ENCODE data around the gene DNAJC4. TPM values are rescaled to one million over a fixed set of nuclear protein-coding genes. Genes with fewer than 3 reads are reported as not detected.

Gene DNAJC4, protein sequence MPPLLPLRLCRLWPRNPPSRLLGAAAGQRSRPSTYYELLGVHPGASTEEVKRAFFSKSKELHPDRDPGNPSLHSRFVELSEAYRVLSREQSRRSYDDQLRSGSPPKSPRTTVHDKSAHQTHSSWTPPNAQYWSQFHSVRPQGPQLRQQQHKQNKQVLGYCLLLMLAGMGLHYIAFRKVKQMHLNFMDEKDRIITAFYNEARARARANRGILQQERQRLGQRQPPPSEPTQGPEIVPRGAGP
- 10 to 100 TPM; 31.2 to 53.7 TPM for polyA plus RNA-seq

DNA sequence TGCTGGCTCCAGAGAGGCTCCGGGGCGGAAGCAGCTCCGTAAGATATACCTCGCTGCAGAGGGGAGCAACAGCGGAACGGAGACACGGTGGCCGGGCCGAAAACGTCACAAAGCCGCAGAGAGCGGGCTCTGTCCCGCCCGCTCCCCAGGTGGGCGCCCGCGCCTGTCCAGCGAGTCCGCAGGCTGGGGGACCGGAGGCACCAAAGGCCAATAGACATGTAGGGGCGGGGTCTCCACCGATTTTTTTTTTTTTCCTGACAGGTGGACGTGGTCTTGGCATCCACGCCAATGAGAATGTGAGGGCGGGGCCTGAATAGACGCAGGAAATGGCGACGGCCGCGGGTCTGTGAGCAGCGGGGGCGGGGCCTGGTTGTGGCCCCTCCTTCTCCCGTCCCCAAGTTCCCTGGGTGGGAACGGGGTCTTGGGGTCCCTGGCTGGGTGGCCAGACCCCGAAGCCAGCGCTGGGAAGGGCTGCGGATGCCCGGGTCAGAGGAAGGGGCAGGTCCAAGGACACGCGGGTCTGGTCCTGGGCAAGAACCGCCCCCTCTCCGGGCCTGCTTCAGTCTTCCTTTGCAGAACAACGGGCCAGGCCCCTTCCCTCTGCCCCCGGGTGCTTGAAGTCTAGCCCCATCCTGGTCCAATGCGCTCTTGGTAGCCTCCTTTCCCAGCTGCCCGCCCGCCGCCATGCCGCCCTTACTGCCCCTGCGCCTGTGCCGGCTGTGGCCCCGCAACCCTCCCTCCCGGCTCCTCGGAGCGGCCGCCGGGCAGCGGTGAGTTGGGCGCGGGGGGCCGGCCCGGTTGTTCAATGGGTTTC is at the start of gene DNAJC4:
Gene DNAJC4 (plus strand): TSS at position 378 of the 814 bp plus-strand sequence. CDS start 307 bp downstream, at position 685.
- Histone ChIP-seq H3K36me3 (ENCODE audit: control insufficient read depth in 2 of 2, insufficient read depth in 2 of 2, low read length in 1 of 2) (no peaks in the 10 kb centered on the region), H3K4me1 (ENCODE audit: control insufficient read depth in 2 of 2, insufficient read depth in 2 of 2, low read length in 1 of 2) (peaks cover 4 to 34% of the 10 kb centered on the region in 2 donors), H3K27me3 (ENCODE audit: control insufficient read depth in 1 of 2, insufficient read depth in 2 of 2, low read length in 2 of 2) (no peaks in the 10 kb centered on the region), H3K9me3 (ENCODE audit: control insufficient read depth in 2 of 2, insufficient read depth in 1 of 2, low read depth in 1 of 2, low read length in 1 of 2) (no peaks in the 10 kb centered on the region), H3K27ac (ENCODE audit: low read depth in 2 of 2, low read length in 1 of 2) (peak within 1 kb of the TSS; percentile 93 to 95), H3K4me3 (ENCODE audit: low read depth in 1 of 2, low read length in 2 of 2) (peak within 1 kb of the TSS; percentile 58 to 89)
- 0 to 1% methylated on average over 58 to 62 of the region's 62 CpGs for WGBS, 2 donors

DNA sequence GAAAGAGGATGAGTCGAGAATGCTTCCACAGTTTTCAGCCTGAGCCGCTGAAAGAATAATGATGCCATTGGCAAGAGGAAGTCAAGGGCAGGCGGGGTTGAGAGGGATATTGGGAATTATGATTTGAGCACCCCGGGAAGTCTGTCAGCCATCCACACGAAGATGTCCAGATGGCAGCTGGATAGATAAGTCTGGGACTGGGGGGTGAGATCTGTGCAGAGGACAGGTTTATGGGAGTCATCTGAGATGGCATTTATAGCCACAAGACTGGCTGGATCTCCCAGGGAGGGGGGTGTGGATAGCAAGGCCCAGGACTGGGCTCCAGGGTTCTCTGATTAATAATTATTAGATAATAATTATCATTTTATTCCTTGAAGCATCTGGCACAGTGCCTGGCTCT is 49.5 kb upstream of the DNAJC4 start:
- no peaks in the 10 kb centered on the region for H3K36me3 ChIP-seq (ENCODE audit: control insufficient read depth in 2 of 2, insufficient read depth in 2 of 2, low read length in 1 of 2)
- peak overlapping the region in 1 of 2 donors; percentile 47 for H3K27ac ChIP-seq (ENCODE audit: low read depth in 2 of 2, low read length in 1 of 2)
- WGBS, 2 donors = 62 to 72% methylated on average over 5 of the region's 5 CpGs
- no peak overlapping the region for H3K4me3 ChIP-seq (ENCODE audit: low read depth in 1 of 2, low read length in 2 of 2)
- H3K27me3 ChIP-seq (ENCODE audit: control insufficient read depth in 1 of 2, insufficient read depth in 2 of 2, low read length in 2 of 2) = no peaks in the 10 kb centered on the region
- H3K9me3 ChIP-seq (ENCODE audit: control insufficient read depth in 2 of 2, insufficient read depth in 1 of 2, low read depth in 1 of 2, low read length in 1 of 2) = no peaks in the 10 kb centered on the region
- H3K4me1 ChIP-seq (ENCODE audit: control insufficient read depth in 2 of 2, insufficient read depth in 2 of 2, low read length in 1 of 2) = peaks cover 0 to 10% of the 10 kb centered on the region in 2 donors

DNA sequence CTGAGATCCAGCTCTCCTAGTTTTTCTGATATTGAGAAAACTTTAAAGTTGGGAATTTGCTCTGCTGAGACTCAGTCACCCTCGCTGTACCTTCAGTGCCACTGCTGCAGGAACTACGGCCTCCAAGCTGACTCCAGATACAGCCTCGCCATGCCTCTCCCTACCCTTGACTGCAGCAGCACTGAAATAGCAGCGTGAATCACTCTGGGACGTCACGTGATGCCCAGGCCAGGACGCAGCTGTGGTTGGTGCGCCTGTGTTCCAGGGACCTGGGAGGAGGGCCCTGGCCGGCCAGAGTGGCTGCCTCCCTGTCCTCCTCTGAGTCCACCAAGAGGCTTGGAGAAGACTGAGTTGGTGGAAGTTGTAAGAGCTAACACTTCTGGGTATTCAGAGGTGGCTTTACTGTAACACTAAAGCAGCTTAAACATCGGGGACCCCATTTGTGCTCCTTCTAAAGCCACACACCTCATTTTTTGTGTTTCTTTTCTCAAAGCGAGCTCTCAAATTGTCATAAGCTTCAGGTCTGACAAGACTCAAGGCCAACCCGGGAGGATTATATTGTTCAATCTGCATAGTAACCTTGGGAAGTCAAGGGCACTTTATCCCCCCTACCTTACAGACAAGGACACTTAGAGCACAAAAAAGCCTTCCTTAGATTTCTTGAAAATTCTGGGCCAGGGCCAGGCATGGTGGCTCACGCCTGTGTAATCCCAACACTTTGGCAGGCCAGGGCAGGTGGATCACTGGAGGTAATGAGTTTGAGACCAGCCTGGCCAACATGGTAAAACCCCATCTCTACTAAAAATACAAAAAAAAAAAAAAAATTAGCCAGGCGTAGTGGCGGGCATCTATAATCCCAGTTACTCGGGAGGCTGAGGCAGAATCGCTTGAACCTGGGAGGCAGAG is 48.6 kb upstream of the DNAJC4 start:
- Histone ChIP-seq H3K4me1 (ENCODE audit: control insufficient read depth in 2 of 2, insufficient read depth in 2 of 2, low read length in 1 of 2) (peaks cover 0 to 10% of the 10 kb centered on the region in 2 donors), H3K27ac (ENCODE audit: low read depth in 2 of 2, low read length in 1 of 2) (peak overlapping the region; percentile 71 to 74), H3K4me3 (ENCODE audit: low read depth in 1 of 2, low read length in 2 of 2) (no peak overlapping the region), H3K27me3 (ENCODE audit: control insufficient read depth in 1 of 2, insufficient read depth in 2 of 2, low read length in 2 of 2) (no peaks in the 10 kb centered on the region), H3K36me3 (ENCODE audit: control insufficient read depth in 2 of 2, insufficient read depth in 2 of 2, low read length in 1 of 2) (no peaks in the 10 kb centered on the region), H3K9me3 (ENCODE audit: control insufficient read depth in 2 of 2, insufficient read depth in 1 of 2, low read depth in 1 of 2, low read length in 1 of 2) (no peaks in the 10 kb centered on the region)
- 30 to 35% methylated on average over 17 of the region's 17 CpGs for WGBS, 2 donors

DNA sequence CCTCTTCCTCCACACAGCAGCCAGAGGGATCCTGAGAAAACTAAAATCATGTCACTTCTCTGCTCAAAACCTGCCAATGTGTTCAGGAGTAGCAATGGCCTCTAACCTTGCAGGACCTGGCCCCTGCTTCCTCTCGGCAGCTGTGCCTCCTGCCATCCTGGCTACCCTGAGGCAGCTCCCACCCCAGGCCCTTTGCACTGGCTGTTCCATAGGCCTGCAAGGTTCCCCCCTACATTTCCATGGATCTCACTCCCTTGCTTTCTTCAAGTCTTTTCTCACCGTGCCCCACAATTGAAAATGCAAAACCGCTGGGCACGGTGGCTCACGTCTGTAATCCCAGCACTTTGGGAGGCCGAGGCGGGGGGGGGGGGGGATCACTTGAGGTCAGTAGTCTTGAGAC is 46.5 kb upstream of the DNAJC4 start:
- no peaks in the 10 kb centered on the region for H3K27me3 ChIP-seq (ENCODE audit: control insufficient read depth in 1 of 2, insufficient read depth in 2 of 2, low read length in 2 of 2)
- H3K4me1 ChIP-seq (ENCODE audit: control insufficient read depth in 2 of 2, insufficient read depth in 2 of 2, low read length in 1 of 2) = peaks cover 0 to 10% of the 10 kb centered on the region in 2 donors
- H3K27ac ChIP-seq (ENCODE audit: low read depth in 2 of 2, low read length in 1 of 2) = peak overlapping the region in 1 of 2 donors; percentile 33
- no peaks in the 10 kb centered on the region for H3K9me3 ChIP-seq (ENCODE audit: control insufficient read depth in 2 of 2, insufficient read depth in 1 of 2, low read depth in 1 of 2, low read length in 1 of 2)
- H3K36me3 ChIP-seq (ENCODE audit: control insufficient read depth in 2 of 2, insufficient read depth in 2 of 2, low read length in 1 of 2) = no peaks in the 10 kb centered on the region
- no peak overlapping the region for H3K4me3 ChIP-seq (ENCODE audit: low read depth in 1 of 2, low read length in 2 of 2)
- WGBS, 2 donors = 81 to 88% methylated on average over 7 of the region's 7 CpGs

DNA sequence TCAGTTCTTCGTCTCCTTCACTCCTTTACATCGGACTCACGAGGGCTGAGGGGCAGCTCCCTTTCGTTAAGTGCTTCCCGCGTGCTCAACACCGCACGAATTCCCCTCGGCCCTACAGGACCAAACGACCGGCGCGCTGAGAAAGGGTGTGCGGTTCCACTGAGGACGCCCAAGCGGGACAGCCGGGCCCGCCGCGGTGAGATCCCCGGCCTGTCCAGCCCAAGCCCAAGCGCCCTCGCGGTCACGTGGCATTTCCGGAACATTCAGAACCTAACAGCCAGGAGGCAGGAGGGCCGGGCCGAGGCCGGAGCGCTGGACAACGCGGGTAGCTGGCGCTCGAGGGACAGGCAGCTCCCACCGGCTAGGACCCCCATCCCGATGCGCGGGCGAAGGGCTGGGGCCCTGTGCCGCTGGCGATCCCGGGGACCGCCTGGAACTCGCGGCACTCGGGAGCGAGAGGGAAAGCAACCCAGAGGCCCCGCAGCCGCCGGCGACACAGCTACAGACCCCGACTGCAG is 45.1 kb upstream of the DNAJC4 start:
- Histone ChIP-seq H3K36me3 (ENCODE audit: control insufficient read depth in 2 of 2, insufficient read depth in 2 of 2, low read length in 1 of 2) (no peaks in the 10 kb centered on the region), H3K9me3 (ENCODE audit: control insufficient read depth in 2 of 2, insufficient read depth in 1 of 2, low read depth in 1 of 2, low read length in 1 of 2) (no peaks in the 10 kb centered on the region), H3K4me1 (ENCODE audit: control insufficient read depth in 2 of 2, insufficient read depth in 2 of 2, low read length in 1 of 2) (peaks cover 0 to 10% of the 10 kb centered on the region in 2 donors), H3K27ac (ENCODE audit: low read depth in 2 of 2, low read length in 1 of 2) (peak overlapping the region; percentile 96 to 97), H3K4me3 (ENCODE audit: low read depth in 1 of 2, low read length in 2 of 2) (peak overlapping the region; percentile 68 to 75), H3K27me3 (ENCODE audit: control insufficient read depth in 1 of 2, insufficient read depth in 2 of 2, low read length in 2 of 2) (no peaks in the 10 kb centered on the region)
- 0 to 1% methylated on average over 49 to 52 of the region's 52 CpGs for WGBS, 2 donors

DNA sequence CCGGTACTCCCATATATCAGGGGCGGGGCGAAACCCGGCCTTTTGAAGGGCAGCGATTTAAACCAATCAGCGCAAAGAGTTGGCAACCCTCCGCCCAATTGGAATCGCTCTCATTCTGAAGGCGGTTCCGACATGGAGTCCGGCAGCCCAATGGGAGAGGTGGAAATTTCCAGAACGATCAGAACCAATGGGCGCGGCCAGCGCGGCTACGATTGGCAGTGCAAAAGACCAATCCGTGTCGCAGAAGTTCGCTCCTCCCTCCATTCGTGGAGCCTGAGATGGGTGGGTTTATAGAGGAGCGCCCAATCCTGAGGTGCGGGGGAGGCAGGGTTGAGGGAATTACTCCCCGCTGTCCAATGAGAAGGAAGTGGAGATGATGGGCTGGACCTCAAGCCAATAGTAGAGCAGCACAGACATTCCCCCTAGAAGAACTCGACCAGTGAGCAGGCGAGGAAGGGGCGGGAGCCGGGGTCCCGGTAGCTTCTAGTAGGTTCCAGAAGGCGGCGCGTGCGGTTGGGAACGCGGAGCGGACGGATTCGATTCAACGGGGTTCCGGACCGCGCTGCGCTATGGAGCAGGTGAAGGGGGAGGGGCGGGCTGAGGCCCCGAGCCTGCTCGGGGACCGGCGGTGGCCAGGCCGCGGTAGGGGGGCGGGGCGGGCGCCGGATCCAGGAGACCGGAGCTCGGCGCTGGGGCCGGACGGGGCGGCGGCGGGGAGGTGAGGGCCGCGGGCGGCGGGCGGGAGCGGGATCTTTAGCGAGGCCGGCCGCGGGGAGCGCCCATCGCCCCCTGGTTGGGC is 44.5 kb upstream of the DNAJC4 start, which contains the start of gene STIP1:
Gene STIP1 (plus strand): TSS at position 479 of the 799 bp plus-strand sequence. CDS start 91 bp downstream, at position 570.
- WGBS, 2 donors = 0 to 1% methylated on average over 65 to 74 of the region's 74 CpGs
- no peaks in the 10 kb centered on the region for H3K36me3 ChIP-seq (ENCODE audit: control insufficient read depth in 2 of 2, insufficient read depth in 2 of 2, low read length in 1 of 2)
- H3K27me3 ChIP-seq (ENCODE audit: control insufficient read depth in 1 of 2, insufficient read depth in 2 of 2, low read length in 2 of 2) = no peaks in the 10 kb centered on the region
- H3K27ac ChIP-seq (ENCODE audit: low read depth in 2 of 2, low read length in 1 of 2) = peak within 1 kb of the TSS; percentile 96 to 97
- no peaks in the 10 kb centered on the region for H3K9me3 ChIP-seq (ENCODE audit: control insufficient read depth in 2 of 2, insufficient read depth in 1 of 2, low read depth in 1 of 2, low read length in 1 of 2)
- H3K4me3 ChIP-seq (ENCODE audit: low read depth in 1 of 2, low read length in 2 of 2) = peak within 1 kb of the TSS; percentile 68 to 75
- H3K4me1 ChIP-seq (ENCODE audit: control insufficient read depth in 2 of 2, insufficient read depth in 2 of 2, low read length in 1 of 2) = peaks cover 0 to 8% of the 10 kb centered on the region in 2 donors

DNA sequence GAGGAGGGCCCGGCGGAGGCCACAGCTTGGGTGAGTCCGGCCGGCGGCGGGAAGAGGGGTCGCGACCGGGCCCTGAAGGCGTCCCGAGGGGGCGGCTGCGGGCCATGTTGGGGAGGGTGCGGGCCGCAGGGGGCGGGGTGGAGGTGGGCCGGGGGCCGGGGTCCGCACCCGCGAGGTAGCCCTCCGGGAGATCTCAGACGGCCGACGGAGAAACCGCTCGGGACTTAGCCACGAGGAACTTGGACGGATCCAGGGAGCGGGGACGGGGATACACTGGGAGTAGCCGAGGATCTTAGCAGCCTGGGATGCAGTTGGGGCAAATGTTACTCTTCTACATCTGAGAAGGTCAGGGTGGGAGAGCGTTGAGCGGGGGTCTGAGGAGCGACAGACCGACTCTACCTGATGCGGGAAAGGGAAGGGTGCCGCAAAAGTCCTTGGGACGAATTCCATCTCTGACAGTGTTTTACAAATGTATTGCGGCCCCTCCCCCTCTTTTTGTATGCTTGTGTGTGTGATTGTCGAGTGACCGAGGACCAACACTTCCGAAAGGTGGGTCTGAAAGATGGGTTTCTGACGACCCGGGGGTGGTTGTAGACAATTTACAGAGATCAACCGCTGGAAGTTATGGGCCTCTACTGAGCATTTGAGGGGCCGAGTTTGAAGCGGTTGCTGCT is 43.7 kb upstream of the DNAJC4 start:
- H3K4me3 ChIP-seq (ENCODE audit: low read depth in 1 of 2, low read length in 2 of 2) = no peak overlapping the region
- H3K9me3 ChIP-seq (ENCODE audit: control insufficient read depth in 2 of 2, insufficient read depth in 1 of 2, low read depth in 1 of 2, low read length in 1 of 2) = no peaks in the 10 kb centered on the region
- H3K4me1 ChIP-seq (ENCODE audit: control insufficient read depth in 2 of 2, insufficient read depth in 2 of 2, low read length in 1 of 2) = peaks cover 0 to 5% of the 10 kb centered on the region in 2 donors
- H3K27me3 ChIP-seq (ENCODE audit: control insufficient read depth in 1 of 2, insufficient read depth in 2 of 2, low read length in 2 of 2) = no peaks in the 10 kb centered on the region
- H3K36me3 ChIP-seq (ENCODE audit: control insufficient read depth in 2 of 2, insufficient read depth in 2 of 2, low read length in 1 of 2) = no peaks in the 10 kb centered on the region
- no peak overlapping the region for H3K27ac ChIP-seq (ENCODE audit: low read depth in 2 of 2, low read length in 1 of 2)
- 1% methylated on average over 44 to 48 of the region's 48 CpGs for WGBS, 2 donors

DNA sequence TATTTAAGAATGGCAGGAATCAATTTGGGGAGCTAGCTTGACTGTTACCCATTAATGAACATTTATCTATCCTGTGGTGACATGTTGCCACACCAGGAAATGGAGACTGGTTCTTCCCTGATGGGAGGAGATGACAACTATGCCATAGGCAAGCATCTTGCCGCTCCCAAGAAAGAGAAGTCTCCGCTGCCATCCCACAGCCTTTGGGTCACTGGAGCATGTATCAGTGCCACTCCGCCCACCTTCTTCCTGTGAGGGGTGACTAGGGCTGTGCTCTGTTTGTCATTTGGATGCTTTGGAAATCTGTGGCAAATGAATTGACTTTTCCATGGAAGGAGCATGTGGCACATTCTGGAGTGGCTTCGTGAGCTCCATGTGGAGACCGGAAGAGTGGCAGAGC is 37.9 kb upstream of the DNAJC4 start:
- H3K36me3 ChIP-seq (ENCODE audit: control insufficient read depth in 2 of 2, insufficient read depth in 2 of 2, low read length in 1 of 2) = peaks cover 8 to 29% of the 10 kb centered on the region in 2 donors

More for the DNA sequence above, 37.9 kb upstream of the DNAJC4 start:
- Histone ChIP-seq H3K4me1 (ENCODE audit: control insufficient read depth in 2 of 2, insufficient read depth in 2 of 2, low read length in 1 of 2) (no peaks in the 10 kb centered on the region), H3K27ac (ENCODE audit: low read depth in 2 of 2, low read length in 1 of 2) (no peak overlapping the region), H3K4me3 (ENCODE audit: low read depth in 1 of 2, low read length in 2 of 2) (no peak overlapping the region), H3K9me3 (ENCODE audit: control insufficient read depth in 2 of 2, insufficient read depth in 1 of 2, low read depth in 1 of 2, low read length in 1 of 2) (no peaks in the 10 kb centered on the region), H3K27me3 (ENCODE audit: control insufficient read depth in 1 of 2, insufficient read depth in 2 of 2, low read length in 2 of 2) (no peaks in the 10 kb centered on the region)
- 93 to 95% methylated on average over 5 of the region's 5 CpGs for WGBS, 2 donors
